ENCODE data around the gene COBLL1.

- TF ChIP-seq POLR2A (IDR thresholded peaks at IDR 0.05): no peak
- no peak for TF ChIP-seq CTCF (IDR thresholded peaks at IDR 0.05)
These were observed 19.0 kb upstream of the COBLL1 start for GRCh38 chr2:164860694-164861042.
